GM19468 (cell line): ENCODE measurements around the gene JPT1.
"Not testable (repeated sequence)": the region's sequence is repeated elsewhere in the genome, so short reads cannot be mapped to it uniquely, and the experiment has no call there.

Experiments used
- ATAC-seq: cut with Tn5 transposase; IDR thresholded peaks from one replicate; pipeline ENCODE4 v1.9.1; 2021; ENCODE audit warnings: mild to moderate bottlenecking, moderate library complexity, moderate number of reproducible peaks; ENCODE audit not compliant: unreplicated experiment; ENCODE audit errors: extremely low read depth

JPT1 gene, protein sequence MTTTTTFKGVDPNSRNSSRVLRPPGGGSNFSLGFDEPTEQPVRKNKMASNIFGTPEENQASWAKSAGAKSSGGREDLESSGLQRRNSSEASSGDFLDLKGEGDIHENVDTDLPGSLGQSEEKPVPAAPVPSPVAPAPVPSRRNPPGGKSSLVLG

GRCh38 chr17:75154195-75155106 lies at the start of gene JPT1:
Gene JPT1, minus strand, starts transcription at chr17:75154512. Its CDS starts 115 bp downstream, at chr17:75154397.
- ATAC-seq = peak; percentile 82

DNA sequence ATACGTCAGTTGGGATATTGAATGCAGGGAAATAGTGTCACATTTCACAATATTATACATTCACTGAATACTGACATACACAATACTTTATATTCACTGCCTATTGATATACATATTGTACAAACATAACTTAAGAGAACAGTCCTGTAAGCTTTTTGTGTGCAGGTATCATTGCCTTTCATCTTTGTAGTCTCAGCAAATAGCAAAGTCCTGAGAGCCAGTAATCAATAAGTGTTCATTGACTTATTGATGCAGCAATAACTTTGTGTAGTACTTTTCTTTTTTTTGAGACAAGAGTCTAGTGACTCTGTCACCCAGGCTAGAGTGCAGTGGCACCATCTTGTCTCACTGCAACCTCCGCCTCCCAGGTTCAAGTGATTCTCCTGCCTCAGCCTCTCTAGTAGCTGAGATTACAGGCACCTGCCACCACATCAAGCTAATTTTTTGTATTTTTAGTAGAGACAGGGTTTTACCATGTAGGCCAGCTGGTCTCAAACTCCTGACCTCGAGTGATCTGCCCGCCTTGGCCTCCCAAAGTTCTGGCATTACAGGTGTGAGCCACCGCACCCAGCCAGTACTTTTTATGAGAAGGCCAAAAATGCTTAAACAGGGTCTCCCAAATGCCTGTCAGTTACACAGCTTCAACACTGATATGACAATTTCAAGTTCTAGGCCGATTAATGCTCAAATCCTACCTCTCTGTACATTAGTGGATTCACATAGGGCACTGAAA lies 45.7 kb upstream of the JPT1 start:
- ATAC-seq = no peak

GRCh38 chr17:75194879-75195278 lies 40.6 kb upstream of the JPT1 start:
- no peak for ATAC-seq

DNA sequence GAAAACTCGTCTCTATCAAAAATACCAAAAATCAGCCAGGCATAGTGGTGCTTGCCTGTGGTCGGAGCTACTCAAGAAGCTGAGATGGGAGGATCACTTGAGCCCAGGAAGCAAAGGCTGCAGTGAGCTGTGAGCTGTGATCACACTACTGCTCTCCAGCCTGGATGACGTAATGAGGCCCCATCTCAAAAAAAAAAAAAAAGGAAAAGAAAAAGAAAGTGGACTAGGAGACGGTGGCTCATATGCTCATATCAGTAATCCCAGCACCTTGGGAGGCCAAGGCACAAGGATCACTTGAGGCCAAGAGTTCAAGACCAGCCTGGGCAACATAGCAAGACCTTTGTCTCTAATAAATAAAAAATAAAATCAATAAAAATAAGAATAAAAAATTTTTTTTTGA lies 37.3 kb upstream of the JPT1 start:
- ATAC-seq = no peak

GRCh38 chr17:75188614-75189013 lies 34.3 kb upstream of the JPT1 start:
- no peak for ATAC-seq

DNA sequence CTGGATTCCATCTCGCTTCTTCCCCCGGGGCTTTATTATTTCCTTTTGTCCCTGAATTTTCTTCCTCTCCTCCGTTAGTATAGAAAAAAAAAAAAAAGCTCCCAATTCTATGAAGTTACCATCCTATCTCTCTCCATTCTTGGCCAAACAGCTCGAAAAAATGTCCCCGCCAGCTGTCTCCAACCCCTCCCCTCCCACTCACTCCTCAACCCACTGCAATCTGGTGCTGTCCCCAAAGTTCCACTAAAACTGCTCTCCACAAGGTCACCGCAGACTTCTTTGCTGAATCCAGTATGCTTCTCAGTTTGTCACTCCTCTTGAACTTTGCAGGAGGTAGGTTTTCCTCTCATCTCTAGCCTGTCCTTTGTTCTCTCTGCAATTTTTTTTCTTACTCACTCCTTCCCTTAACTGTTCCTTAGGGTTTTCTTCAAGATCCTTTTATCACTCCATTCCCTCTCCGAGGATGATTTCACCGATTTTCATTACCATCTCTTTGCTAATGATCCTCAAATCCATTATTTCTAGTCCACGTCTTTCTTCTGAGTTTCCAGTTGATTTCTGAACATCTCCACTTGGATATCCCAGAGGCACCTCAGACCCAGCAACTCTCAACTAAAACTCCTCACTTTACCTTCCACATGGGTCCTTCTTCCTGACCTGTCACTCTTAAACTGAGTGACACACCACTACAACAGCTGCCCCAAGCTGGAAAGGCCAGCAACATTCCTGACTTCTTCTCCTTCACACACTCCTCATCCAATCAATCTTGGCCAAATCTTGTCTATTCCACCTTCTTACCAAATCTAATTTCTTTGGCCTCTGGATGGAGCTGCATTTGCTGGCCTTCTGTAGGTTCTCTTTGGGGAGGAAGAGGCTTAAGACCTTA lies 29.9 kb upstream of the JPT1 start:
- ATAC-seq = no peak

- peak; percentile 36 for ATAC-seq
These were observed 28.5 kb upstream of the JPT1 start, which contains the start of gene SUMO2 for GRCh38 chr17:75182569-75183436. Gene SUMO2, minus strand, starts transcription at chr17:75182959. Its CDS starts 125 bp downstream, at chr17:75182834.

GRCh38 chr17:75182319-75182568 lies 27.9 kb upstream of the JPT1 start:
- no peak for ATAC-seq

DNA sequence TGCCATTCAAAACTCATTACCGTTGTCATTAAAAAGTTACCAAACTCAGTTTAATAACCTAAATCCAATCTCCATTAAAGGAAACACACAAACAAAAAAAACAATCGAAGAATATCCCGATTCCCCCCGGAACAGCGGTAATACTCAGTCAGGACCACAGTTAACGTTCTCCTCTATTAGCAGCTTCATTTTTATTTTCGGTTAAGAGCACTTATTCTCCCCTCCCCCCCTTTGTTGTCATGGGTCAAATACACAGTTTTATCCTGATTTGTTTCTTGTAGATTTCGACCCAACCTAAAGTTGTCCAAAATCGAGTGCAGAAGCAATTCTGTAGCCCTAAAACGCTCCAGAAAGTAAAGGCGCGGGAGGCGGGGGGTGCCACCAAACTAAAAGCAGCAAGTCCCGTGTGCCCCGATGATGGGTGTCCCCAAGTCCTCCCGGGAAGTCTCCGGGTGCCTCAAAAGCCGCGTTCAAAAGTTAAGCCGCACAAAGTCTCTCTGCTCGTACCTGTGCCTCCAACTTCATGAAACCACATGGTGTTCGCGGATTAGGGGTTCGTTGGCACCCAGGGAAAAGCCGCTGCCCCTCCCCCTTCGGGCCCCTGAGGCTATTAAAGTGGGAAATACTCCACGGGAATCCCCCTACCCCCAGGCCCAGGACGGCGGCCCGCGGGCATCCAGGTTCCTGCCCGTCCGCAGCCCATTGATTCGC lies 27.5 kb upstream of the JPT1 start:
- no peak for ATAC-seq

GRCh38 chr17:75181110-75181509 lies 26.8 kb upstream of the JPT1 start:
- ATAC-seq = no peak

- ATAC-seq = no peak
These were observed 24.1 kb upstream of the JPT1 start for GRCh38 chr17:75178453-75178852.

DNA sequence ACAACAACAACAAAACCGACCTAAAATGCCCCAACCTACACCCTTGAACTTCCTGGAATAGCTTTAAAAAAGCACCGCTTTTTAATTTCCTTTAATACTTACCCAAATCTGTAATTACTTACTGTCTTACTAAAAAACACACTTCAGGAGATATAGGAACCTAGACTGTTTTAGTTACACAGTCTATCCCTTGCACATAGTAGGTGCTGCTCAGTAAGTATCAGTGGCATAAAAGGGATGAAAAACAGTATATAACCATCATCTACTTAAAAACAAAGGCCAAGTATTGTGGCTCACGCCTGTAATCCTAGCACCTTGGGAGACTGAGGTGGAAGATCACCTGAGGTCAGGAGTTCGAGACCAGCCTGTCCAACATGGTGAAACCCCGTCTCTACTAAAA lies 22.3 kb upstream of the JPT1 start:
- no peak for ATAC-seq

GRCh38 chr17:75174996-75175395 lies 20.7 kb upstream of the JPT1 start:
- no peak for ATAC-seq

DNA sequence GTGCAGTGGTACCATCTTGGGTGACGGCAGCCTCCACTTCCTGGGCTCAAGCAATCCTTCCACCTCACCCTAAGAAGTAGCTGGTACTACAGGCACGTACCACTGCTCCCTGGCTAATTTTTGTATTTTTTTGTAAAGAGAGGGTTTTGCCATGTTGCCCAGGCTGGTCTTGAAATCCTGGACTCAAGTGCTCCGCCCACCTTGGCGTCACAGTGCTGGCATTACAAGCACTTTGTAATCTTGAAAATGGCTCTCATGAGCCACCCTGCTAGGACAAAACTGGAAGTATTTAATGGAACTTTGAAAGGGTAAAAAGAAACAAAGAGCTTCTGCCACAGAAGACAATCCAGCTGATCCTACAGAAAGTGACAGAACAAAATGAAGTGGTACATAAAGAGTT lies 19.2 kb upstream of the JPT1 start:
- ATAC-seq = no peak

DNA sequence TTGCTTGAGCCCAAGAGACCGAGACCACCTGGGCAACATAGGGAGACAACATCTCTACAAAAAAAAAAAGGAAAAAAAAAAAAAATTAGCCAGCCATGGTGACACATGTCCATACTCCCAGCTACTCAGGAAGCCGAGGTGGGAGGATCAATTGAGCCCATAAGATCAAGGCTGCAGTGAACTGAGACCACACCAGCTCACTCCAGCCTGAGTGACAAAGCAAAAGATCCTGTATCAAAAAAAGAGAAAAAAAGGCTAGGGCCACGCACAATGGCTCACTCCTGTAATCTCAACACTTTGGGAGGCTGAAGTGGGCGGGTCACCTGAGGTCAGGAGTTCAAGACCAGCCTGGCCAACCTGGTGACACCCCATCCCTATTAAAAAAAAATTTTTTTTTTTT lies 14.7 kb upstream of the JPT1 start:
- no peak for ATAC-seq

GRCh38 chr17:75164606-75165005 lies 10.3 kb upstream of the JPT1 start:
- not testable (repeated sequence) for ATAC-seq

DNA sequence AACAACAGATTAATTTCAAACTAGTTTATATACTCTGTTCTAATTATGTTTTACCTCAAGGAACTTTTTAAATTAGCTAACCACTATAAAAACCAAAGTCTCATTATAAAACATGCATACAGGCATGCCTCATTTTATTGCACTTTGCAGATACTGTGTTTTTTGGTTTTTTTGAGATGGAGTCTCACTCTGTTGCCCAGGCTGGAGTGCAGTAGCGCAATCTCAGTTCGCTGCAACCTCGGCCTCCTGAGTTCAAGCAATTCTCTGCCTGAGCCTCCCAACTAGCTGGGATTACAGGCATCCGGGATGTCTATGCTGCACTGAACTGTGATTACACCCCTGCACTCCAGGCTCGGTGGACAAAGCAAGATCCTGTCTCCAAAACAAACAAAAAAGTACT lies 8.8 kb upstream of the JPT1 start:
- no peak for ATAC-seq

GRCh38 chr17:75160211-75160610 lies 5.9 kb upstream of the JPT1 start:
- ATAC-seq = no peak
